ENCODE measurements around the gene DMBX1.
A peak's percentile ranks its signal among the peaks of the same experiment; 100 is the strongest.

The DMBX1 gene

GRCh38 chr1:46461017-46461808, 28.4 kb upstream of the DMBX1 start:
- DNase-seq = no peak

- no peak for DNase-seq
These were observed 27.7 kb upstream of the DMBX1 start for GRCh38 chr1:46461809-46462448.

DNA sequence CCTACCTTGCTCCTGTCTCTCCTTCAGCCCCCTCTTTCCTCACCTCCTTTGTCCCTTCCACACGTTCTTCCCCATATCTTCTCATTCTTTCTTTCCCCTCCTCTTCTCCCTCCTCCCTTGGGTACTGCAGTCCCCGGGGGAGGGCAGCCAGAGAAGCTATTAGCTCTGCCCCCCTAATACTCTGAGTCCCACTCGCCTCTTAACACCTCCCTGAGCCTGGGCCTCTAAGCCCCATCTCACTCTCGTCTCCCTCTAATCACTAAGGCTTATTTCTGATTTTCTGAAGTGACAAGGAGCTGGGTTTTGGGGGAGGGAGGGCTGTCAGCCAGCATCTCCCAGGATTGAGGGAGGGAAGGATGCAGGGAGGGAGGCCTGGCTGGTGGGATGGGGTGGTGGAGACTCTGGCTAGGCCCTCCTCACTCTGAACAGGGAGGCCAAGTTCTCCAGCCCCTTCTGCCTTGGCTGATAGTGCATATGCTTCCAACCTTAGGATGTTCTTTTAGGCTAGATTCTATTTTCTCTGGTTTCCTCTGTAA, 25.6 kb upstream of the DMBX1 start:
- DNase-seq = no peak

GRCh38 chr1:46464915-46465314, 24.7 kb upstream of the DMBX1 start:
- no peak for DNase-seq

- no peak for DNase-seq
These were observed 23.6 kb upstream of the DMBX1 start for GRCh38 chr1:46465981-46466476.

GRCh38 chr1:46466477-46467182, 23.0 kb upstream of the DMBX1 start:
- no peak for DNase-seq

- no peak for DNase-seq
These were observed 22.5 kb upstream of the DMBX1 start for GRCh38 chr1:46467183-46467504.

- DNase-seq = no peak
These were observed 19.8 kb upstream of the DMBX1 start for GRCh38 chr1:46469881-46470280.

DNA sequence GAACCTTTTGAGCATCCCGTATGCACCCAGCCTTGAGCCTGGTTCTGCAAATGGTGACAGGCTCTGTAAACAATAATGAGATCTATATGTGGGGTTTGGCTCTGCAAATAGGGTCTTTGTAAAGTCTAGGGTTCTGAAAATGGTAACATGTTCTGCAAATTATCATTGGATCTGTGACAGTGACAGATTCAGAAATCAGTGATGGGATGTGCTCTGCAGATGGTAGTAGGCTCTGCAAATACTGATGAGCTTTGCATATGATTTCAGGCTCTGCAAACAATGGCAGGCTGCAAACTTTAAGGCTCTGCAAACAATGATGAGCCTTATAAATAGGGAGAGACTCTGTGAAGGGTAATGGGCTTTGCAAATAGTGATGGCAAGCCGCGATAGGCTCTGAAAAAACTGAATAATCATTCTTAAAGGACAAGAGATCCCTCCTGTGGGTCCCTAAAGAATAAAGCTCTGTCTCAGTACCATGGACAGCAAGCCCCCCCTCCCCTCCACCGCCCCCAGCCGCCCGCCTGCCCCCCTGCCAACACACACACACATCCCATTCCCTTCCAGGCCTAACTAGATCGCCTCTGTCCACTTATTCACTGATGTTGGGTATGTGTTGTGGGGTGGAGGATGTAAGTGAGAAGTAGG, 17.7 kb upstream of the DMBX1 start:
- no peak for DNase-seq

GRCh38 chr1:46472498-46473181, 17.0 kb upstream of the DMBX1 start:
- no peak for DNase-seq

DNA sequence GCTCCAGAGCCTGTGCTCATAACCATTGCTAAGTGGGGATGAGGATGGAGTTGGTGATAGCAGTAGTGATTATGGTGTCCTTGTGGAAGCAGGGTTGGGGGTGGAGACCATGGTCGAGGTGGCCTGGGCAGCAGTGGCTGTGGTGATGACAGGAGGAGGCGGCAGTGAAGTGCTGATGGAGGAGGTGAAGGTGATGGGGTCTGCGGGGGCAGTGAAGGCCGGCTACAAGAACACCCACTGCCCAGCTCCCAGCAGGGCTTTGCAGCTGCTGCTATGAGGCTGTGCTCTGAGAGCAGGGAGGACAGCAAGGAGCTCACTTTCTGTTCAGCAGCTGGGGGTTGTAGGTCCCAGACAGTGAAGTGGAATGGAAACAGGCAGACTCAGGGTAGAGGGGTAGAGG, 15.6 kb upstream of the DMBX1 start:
- DNase-seq = no peak

DNA sequence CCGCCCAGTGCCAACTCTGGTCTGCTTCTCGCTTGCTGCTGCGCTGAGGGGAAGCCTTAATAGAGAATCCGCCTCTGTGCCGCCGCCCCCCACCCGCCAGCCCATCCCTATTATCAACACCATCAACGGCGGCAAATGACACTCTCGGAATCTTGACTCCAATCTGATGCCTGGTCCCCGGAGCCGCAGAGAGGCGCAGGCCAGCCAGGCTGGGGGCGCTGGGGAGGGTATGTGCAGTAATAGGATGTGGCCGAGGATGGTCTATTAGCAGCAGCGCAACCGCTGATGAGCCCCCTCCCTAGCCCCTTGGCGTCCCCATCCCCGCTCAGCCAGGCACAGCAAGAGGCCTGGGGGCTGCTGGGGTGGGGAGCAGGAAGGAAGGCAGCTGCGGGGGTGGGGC, 15.1 kb upstream of the DMBX1 start:
- DNase-seq = no peak

DNA sequence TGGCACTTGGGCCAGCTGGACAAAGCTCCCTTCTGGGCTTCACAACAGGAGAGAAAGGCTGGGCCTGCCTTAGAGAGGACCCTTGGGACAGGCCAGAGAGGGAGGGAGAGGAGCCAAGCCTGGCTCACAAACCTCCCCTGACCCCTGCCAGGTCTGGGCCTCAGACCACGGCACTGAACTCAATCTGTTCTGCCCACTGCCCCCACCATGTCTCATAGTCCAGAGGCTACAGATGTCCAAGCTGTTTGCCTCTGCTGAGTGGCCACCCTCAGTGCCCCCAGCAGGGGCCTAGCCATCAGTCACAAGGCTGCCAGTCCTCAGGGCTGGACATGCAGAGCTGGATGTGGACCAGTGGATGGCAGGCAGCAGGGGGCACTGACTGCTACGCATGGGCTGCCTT, 13.0 kb upstream of the DMBX1 start:
- no peak for DNase-seq

GRCh38 chr1:46477153-46477929, 12.3 kb upstream of the DMBX1 start:
- DNase-seq = peak; percentile 74

GRCh38 chr1:46478721-46479485, 10.7 kb upstream of the DMBX1 start:
- no peak for DNase-seq

GRCh38 chr1:46479744-46480350, 9.8 kb upstream of the DMBX1 start:
- no peak for DNase-seq

DNA sequence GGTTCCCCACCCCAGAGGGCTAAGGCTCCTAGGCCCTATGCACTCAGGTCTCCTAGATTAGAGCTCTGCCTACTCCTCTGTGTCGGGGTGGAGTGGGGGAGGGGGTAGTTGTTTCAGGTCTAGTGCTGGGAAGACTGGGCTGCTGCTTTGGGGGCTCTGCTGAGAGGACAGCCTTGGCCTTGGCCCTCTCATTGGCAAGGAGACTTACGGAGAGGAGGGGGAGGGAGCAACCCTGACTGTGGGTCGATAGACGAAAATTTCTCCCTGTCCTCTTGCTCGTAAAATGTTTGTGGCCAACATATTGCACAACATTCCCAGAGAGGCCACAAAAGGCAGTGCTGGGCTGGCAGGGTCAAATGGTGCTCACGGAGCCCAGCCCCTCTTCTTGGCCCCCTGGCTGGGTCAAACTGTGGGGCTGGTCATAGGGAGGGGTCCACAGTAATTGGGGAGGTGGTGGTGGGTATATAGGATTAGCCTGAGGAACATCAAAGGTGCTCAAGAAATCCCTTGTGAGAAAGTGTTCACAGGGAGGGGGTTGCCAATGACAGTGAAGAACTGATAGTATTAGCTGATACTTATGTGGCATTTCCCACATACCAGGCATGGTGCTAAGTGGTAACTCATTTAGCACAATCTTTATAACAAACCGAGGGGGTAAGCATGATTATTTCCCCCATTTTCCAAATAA, 8.5 kb upstream of the DMBX1 start:
- no peak for DNase-seq

- DNase-seq = no peak
These were observed 7.7 kb upstream of the DMBX1 start for GRCh38 chr1:46481961-46482360.

DNA sequence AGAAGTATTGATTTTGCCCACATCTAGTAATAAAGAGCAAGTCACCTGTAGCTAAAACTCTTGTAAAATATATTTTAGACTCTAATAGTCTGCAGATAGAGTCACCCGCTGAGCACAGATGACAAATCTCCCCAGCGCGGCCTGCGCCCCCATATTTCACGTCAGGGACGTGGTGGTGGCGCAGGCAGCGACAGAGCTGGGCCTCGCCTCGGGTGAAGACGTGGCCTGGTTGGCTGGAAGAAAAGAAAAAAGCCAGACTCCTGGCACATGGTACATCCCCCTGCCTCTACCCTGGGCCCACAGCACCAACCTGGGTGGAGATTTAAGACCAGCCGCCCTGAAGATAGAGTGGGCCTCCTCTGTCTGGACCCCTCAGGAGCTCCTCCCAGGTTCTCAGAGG, 6.0 kb upstream of the DMBX1 start:
- no peak for DNase-seq
